Immature natural killer cell (primary cell): ENCODE results near the gene HSPA12B. TPM values are rescaled to one million over a fixed set of nuclear protein-coding genes. Genes with fewer than 3 reads are reported as not detected.
A peak's percentile ranks its signal among the peaks of the same experiment; 100 is the strongest.

Source experiments
- DNase-seq, 3 donors: peaks; one replicate each; pipeline ENCODE4 v3.0.0; 2022; ENCODE audit warnings: mixed read lengths in 1 of 3
- H3K27ac Mint-ChIP-seq, 6 donors: one replicate each; pipeline ENCODE4 v1.8.0; 2020; ENCODE audit warnings: mixed read lengths in 6 of 6, mild to moderate bottlenecking in 5 of 6, inconsistent platforms in 4 of 6, moderate library complexity in 3 of 6
- H3K27me3 Mint-ChIP-seq, 3 donors: one replicate each; pipeline ENCODE4 v1.8.0; 2020 to 2021; ENCODE audit warnings: low read depth in 3 of 3, mild to moderate bottlenecking in 3 of 3, mixed read lengths in 3 of 3, moderate library complexity in 3 of 3, inconsistent platforms in 1 of 3
- H3K36me3 Mint-ChIP-seq, 3 donors: one replicate each; pipeline ENCODE4 v1.8.0; 2020; ENCODE audit warnings: mixed read lengths in 3 of 3, inconsistent platforms in 2 of 3, mild to moderate bottlenecking in 2 of 3
- H3K4me1 Mint-ChIP-seq, 2 donors: one replicate each; pipeline ENCODE4 v1.8.0; 2020; ENCODE audit warnings: inconsistent platforms in 2 of 2, mild to moderate bottlenecking in 2 of 2, mixed read lengths in 2 of 2, moderate library complexity in 1 of 2
- H3K4me3 Mint-ChIP-seq, 5 donors: one replicate each; pipeline ENCODE4 v1.8.0; 2020; ENCODE audit warnings: mild to moderate bottlenecking in 5 of 5, mixed read lengths in 5 of 5, inconsistent platforms in 3 of 5, moderate library complexity in 3 of 5
- H3K9me3 Mint-ChIP-seq, 6 donors: one replicate each; pipeline ENCODE4 v1.8.0; 2020; ENCODE audit warnings: mild to moderate bottlenecking in 6 of 6, mixed read lengths in 6 of 6, inconsistent platforms in 4 of 6, moderate library complexity in 3 of 6
- polyA plus RNA-seq, 3 donors: library from polyadenylated mRNA; unstranded; fragments of 300-500 nt; fragmentation: Illumina TruSeq; gene quantifications; one replicate each; pipeline ENCODE4 v1.2.3, GENCODE V29; 2021

HSPA12B gene
- polyA plus RNA-seq, 3 donors from 2014 or later, result 0.53 TPM; not detected in 2

DNA sequence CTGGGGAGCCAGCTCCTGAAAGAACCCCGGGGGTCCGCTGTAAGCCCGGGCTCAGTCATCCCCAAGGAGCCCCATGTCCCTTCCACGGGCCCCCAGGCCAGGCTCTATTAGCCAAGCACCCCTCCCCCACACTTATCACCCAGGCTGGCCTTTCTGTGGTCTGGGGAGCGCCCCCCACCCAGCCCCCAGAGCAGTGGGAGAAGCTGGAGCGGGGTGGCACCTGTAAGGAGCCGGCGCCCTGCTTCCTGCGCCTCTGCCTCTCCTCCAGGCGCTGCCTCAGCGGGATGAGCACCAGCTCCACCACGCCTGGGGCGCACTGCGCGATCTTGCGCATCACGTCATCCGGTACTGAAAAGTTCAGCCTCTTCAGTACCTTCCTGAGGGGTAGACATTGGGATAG is 46.5 kb downstream of the HSPA12B start:
- Mint-ChIP-seq H3K9me3 (no peaks in the 10 kb centered on the region), H3K4me1 (peaks cover 34 to 46% of the 10 kb centered on the region in 2 donors), H3K4me3 (peak overlapping the region; percentile 35 to 81 (median 68)), H3K27me3 (peaks cover 0 to 8% (median 4%) of the 10 kb centered on the region in 3 donors), H3K27ac (no peak overlapping the region), H3K36me3 (no peaks in the 10 kb centered on the region)
- no peak for DNase-seq

- peaks cover 40 to 55% of the 10 kb centered on the region in 2 donors for H3K4me1 Mint-ChIP-seq
- DNase-seq, result peak; percentile 48 to 55 (median 54)
- H3K36me3 Mint-ChIP-seq, result no peaks in the 10 kb centered on the region
- peak within 1 kb of the TSS; percentile 52 to 82 (median 71) for H3K4me3 Mint-ChIP-seq
- peak within 1 kb of the TSS; percentile 49 to 87 (median 75) for H3K27ac Mint-ChIP-seq
- H3K27me3 Mint-ChIP-seq, result peaks cover 2 to 10% (median 2%) of the 10 kb centered on the region in 3 donors
- H3K9me3 Mint-ChIP-seq, result no peaks in the 10 kb centered on the region
These were observed 48.8 kb downstream of the HSPA12B start, which contains the start of gene SPEF1 for GRCh38 chr20:3781153-3781910. SPEF1 (minus strand) TSS chr20:3781448; CDS start chr20:3781287, 161 bp downstream.

DNA sequence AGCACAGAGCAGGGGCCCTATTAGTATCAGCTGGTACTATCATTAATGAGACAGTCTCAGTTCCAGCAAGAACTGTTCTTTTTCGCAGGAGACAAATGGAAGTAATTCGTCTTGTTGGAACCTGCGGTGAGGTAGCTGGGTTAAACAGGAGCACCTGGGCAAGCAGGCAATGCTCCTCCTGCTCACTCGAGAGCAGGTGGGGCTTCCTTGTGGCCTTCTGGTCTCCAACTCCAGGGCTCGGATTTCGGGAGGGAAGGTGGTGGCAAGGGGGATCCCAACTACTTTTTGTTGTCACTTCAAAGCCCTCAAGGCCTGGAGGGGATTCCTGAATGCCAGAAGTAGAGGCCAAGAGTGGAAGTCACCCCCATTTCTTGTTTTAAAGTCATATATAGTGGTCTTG is 50.1 kb downstream of the HSPA12B start:
- Mint-ChIP-seq H3K27me3 (peaks cover 2 to 7% (median 2%) of the 10 kb centered on the region in 3 donors), H3K27ac (peak overlapping the region in 5 of 6 donors; percentile 49 to 87 (median 58)), H3K4me3 (no peak overlapping the region), H3K36me3 (no peaks in the 10 kb centered on the region), H3K9me3 (no peaks in the 10 kb centered on the region), H3K4me1 (peaks cover 40 to 54% of the 10 kb centered on the region in 2 donors)
- no peak for DNase-seq

- H3K9me3 Mint-ChIP-seq, result no peaks in the 10 kb centered on the region
- H3K27me3 Mint-ChIP-seq, result peaks cover 2 to 7% (median 2%) of the 10 kb centered on the region in 3 donors
- H3K36me3 Mint-ChIP-seq, result no peaks in the 10 kb centered on the region
- H3K4me1 Mint-ChIP-seq, result peaks cover 41 to 56% of the 10 kb centered on the region in 2 donors
- H3K4me3 Mint-ChIP-seq, result peak overlapping the region in 2 of 5 donors; percentile 6 to 29
- no peak for DNase-seq
- H3K27ac Mint-ChIP-seq, result peak overlapping the region in 5 of 6 donors; percentile 45 to 87 (median 69)
These were observed 50.6 kb downstream of the HSPA12B start for GRCh38 chr20:3783068-3783489.

DNA sequence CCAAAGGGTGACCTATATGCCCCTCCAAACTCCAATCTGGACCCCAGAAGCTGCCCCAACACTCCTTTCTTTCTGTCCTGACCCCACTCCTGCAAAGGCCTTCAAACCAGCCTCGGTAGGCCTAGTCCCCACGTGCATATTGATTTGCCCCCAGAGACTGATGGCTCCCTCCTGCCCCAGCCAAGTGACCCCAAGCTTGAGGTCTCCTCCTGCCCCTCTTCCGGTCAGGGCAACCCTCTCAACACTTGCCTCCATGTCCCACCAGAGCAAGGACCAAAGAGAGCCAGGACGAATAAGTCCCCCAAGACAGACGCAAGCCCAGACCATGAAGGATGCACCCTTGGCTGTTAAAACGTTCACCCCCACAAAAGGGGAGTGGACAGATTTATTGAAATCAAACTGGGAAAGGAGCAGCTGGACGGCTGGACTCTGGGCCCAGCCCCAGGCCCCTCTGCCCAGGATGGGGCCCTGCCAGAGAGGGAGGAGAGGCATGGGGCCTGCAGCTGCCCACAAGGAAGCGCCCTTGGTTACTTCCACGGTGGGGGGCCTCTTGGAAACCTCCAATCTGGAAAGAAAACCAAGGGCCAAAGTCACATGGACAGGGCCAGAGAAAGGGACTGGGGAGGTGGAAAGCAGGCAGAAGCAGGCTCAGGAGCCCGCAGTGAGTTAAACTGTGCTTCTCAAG is 51.2 kb downstream of the HSPA12B start:
- DNase-seq, result no peak
- peak overlapping the region in 4 of 6 donors; percentile 21 to 80 (median 49) for H3K27ac Mint-ChIP-seq

DNA sequence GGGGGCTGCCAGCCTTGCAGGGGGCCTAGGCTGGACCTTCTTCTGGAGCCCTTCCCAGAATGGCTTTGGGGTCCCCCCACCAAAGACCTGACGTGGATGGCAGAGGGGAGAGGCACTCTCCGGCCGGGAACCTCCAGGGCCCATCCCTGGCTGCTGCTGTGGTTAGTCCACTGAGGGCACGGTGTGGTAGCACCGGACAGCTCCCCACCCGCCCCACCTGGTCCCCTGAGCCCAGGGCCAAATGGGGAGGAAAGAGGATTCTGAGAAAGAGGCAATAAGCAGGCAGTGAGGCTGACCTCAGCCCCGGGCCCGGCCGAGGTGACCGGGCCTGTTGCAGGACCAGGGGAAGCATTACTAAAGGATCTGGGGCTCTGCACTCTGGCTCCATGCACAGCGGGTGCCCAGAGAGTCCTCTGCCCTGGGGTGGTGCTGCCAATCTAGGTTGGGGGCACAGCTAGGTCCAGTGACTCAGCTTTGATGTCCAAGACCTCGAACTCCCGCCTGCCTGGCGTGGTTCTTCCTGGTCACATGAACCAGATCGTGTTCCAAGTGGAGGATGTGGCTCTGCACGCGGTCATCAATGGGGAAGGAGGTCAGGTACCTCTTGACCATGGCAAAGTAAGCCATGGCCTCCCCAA is 51.9 kb downstream of the HSPA12B start:
- H3K36me3 Mint-ChIP-seq, result no peaks in the 10 kb centered on the region
- H3K4me3 Mint-ChIP-seq, result peak overlapping the region; percentile 13 to 61 (median 58)
- H3K27me3 Mint-ChIP-seq, result peaks cover 2 to 9% (median 2%) of the 10 kb centered on the region in 3 donors
- peaks cover 53 to 59% of the 10 kb centered on the region in 2 donors for H3K4me1 Mint-ChIP-seq
- H3K27ac Mint-ChIP-seq, result peak overlapping the region in 5 of 6 donors; percentile 26 to 75 (median 48)
- DNase-seq, result no peak
- no peaks in the 10 kb centered on the region for H3K9me3 Mint-ChIP-seq

More for the DNA sequence above, 51.2 kb downstream of the HSPA12B start:
- Mint-ChIP-seq H3K4me3 (peak overlapping the region in 2 of 5 donors; percentile 6 to 42), H3K36me3 (no peaks in the 10 kb centered on the region), H3K9me3 (no peaks in the 10 kb centered on the region), H3K4me1 (peaks cover 47 to 58% of the 10 kb centered on the region in 2 donors), H3K27me3 (peaks cover 2 to 8% (median 2%) of the 10 kb centered on the region in 3 donors)

DNA sequence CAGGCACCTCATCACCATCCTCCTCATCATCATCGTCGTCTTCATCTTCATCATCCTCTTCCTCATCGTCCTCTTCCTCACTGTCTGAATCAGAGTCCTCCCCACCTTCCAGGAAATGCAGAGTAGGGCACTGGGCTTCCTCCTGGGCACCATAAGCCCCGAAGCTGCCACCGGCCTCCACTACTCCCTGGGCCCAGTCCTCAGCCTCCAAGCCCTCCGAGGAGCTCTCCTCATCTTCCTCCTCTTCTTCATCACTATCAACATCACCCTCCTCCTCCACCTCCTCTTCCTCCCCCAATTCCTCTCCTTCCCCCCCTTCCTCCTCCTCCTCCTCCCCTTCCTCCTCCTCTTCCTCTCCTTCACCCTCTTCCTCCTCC is 52.4 kb downstream of the HSPA12B start:
- no peak for DNase-seq
- peaks cover 53 to 55% of the 10 kb centered on the region in 2 donors for H3K4me1 Mint-ChIP-seq
- H3K9me3 Mint-ChIP-seq, result no peaks in the 10 kb centered on the region
- peaks cover 2 to 6% (median 2%) of the 10 kb centered on the region in 3 donors for H3K27me3 Mint-ChIP-seq
- H3K36me3 Mint-ChIP-seq, result no peaks in the 10 kb centered on the region
- peak overlapping the region; percentile 26 to 75 (median 54) for H3K27ac Mint-ChIP-seq
- peak overlapping the region; percentile 13 to 61 (median 58) for H3K4me3 Mint-ChIP-seq

GRCh38 chr20:3785240-3786125 is 53.0 kb downstream of the HSPA12B start:
- no peaks in the 10 kb centered on the region for H3K9me3 Mint-ChIP-seq
- peak in 1 of 3 donors; percentile 37 for DNase-seq
- H3K4me3 Mint-ChIP-seq, result peak overlapping the region in 3 of 5 donors; percentile 21 to 86 (median 86)
- H3K36me3 Mint-ChIP-seq, result no peaks in the 10 kb centered on the region
- peaks cover 50 to 54% of the 10 kb centered on the region in 2 donors for H3K4me1 Mint-ChIP-seq
- peaks cover 2 to 6% (median 2%) of the 10 kb centered on the region in 3 donors for H3K27me3 Mint-ChIP-seq
- peak overlapping the region in 3 of 6 donors; percentile 39 to 75 (median 62) for H3K27ac Mint-ChIP-seq

DNA sequence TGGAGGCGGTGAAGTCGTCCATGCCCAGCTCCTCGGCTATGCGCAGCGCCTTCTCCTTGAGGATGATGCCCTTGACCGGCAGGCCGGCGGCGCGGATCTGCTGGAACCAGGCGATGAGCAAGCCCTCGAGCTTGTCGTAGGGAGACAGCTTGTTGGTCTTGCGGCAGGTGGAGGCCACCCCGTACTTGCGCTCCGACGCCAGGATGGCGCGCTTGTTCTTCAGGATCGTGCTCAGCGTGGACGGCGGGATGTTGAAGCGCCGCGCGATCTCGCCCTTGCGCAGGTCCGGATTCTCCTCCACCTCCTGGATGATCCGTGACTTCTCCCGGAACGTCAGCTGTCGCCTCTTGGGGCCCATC is 53.6 kb downstream of the HSPA12B start:
- Mint-ChIP-seq H3K27ac (peak overlapping the region; percentile 62 to 90 (median 84)), H3K9me3 (no peaks in the 10 kb centered on the region), H3K4me1 (peaks cover 43 to 47% of the 10 kb centered on the region in 2 donors), H3K36me3 (no peaks in the 10 kb centered on the region), H3K4me3 (peak overlapping the region; percentile 81 to 86 (median 82)), H3K27me3 (peaks cover 2 to 6% (median 2%) of the 10 kb centered on the region in 3 donors)
- peak in 2 of 3 donors; percentile 31 to 37 for DNase-seq

DNA sequence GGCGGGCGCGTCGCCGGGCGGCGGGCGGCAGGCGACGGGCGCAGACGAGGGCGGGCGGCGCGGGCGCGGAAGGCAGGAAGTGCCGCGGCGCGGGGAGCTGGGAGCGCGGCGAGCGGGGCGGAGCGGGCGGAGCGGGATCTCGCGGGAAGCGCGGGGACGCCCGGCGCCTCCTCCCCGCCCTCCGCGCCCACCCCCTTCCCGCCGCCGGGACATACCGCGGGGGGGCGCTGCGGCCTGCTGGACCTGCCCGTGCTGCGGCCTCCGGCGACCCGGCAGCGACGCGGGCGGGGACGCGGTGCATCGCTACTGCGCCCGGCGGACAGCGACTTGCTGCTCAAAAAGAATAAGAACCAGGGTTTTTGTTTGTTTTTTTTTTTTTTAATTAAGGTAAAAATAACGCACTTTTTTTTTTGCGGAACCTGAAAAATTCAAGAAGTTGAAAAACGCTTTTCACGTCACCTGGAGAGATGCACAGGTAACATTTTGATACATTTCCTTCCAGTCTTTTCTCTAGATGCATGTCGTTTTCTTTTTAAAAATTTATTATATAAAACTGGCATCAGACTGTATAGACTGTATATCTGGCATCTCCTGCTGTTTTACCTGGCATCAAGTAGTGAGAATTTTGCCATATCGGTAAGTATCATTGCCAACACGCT is 54.3 kb downstream of the HSPA12B start, which contains the start of gene CENPB:
Gene CENPB, minus strand, starts transcription at position 76 of the 659 bp plus-strand sequence. CDS start 257 bp downstream, outside the sequence.
- H3K9me3 Mint-ChIP-seq, result no peaks in the 10 kb centered on the region
- no peaks in the 10 kb centered on the region for H3K36me3 Mint-ChIP-seq
- H3K27me3 Mint-ChIP-seq, result peaks cover 2 to 6% (median 2%) of the 10 kb centered on the region in 3 donors
- H3K27ac Mint-ChIP-seq, result peak within 1 kb of the TSS; percentile 62 to 90 (median 86)
- peaks cover 36 to 41% of the 10 kb centered on the region in 2 donors for H3K4me1 Mint-ChIP-seq
- H3K4me3 Mint-ChIP-seq, result peak within 1 kb of the TSS; percentile 81 to 86 (median 82)
- peak; percentile 92 to 93 (median 93) for DNase-seq

DNA sequence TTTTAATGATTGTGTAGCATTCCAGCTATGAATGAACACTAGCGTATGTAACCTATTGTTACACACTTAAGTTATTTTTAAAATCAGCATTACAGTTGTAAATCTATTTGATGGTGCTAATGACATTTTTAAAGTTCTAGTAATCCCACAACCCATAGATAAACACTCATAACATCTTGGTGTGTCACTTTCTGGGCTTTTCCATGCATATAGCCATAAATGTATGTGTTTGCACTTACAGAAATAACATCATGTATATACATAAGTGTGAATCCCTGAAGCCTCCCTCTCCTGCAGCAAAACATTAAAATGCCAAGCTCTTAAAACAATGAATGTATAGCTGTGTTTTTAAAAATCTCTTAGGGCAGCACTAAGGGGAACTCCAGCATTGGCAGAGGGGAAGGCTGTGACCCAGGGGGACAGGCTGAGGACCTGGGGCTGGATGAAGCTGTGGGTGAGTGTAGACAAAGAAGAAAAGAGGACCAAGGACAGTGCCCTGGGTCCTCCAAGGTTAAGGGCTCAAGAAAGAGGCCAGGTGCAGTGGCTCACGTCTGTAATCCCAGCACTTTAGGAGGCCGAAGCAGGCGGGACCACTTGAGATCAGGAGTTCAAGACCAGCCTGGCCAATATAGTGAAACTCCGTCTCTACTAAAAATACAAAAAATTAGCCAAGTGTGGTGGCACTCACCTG is 55.0 kb downstream of the HSPA12B start:
- peak overlapping the region; percentile 12 to 87 (median 66) for H3K27ac Mint-ChIP-seq
- H3K27me3 Mint-ChIP-seq, result peaks cover 2 to 6% (median 2%) of the 10 kb centered on the region in 3 donors

More for the DNA sequence above, 55.0 kb downstream of the HSPA12B start:
- Mint-ChIP-seq H3K4me1 (peaks cover 35% of the 10 kb centered on the region in 2 donors), H3K9me3 (no peaks in the 10 kb centered on the region), H3K36me3 (no peaks in the 10 kb centered on the region), H3K4me3 (peak overlapping the region; percentile 66 to 82 (median 75))
- no peak for DNase-seq
